GM21723 (cell line): ENCODE measurements around the gene DYRK3.
A peak's percentile ranks its signal among the peaks of the same experiment; 100 is the strongest.
"Not testable (repeated sequence)": the region's sequence is repeated elsewhere in the genome, so short reads cannot be mapped to it uniquely, and the experiment has no call there.

Experiments used
- ATAC-seq: cut with Tn5 transposase; IDR thresholded peaks from one replicate; pipeline ENCODE4 v1.9.1; 2021; ENCODE audit warnings: mild to moderate bottlenecking, moderate library complexity; ENCODE audit not compliant: unreplicated experiment

Gene DYRK3

GRCh38 chr1:206628916-206629315 is 6.4 kb upstream of the DYRK3 start:
- no peak for ATAC-seq

DNA sequence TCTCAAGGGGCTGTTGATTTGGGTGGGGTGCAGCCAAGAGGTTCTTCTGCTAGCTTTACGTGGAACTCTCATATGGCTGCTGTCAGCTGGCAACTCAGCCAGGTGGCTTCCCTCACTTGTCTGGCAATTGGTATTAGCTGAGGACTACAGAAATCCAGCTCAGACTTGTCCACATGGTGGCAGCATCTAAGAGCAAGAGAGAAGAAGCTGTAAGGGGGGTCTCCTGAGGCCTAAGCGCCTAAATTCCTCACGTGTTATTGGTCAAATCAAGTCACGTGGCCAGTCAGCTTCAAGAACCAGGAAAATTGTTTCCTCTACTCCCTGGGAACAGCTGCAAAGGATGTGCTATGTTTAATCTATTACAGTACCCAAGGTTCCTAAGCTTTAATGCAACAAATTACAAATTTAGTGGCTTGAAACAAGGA is 4.2 kb upstream of the DYRK3 start:
- ATAC-seq: no peak

GRCh38 chr1:206633708-206634121 is 1.6 kb upstream of the DYRK3 start:
- ATAC-seq: no peak

GRCh38 chr1:206634365-206635079 is 814 bp upstream of the DYRK3 start:
- ATAC-seq: peak; percentile 3

- peak; percentile 19 for ATAC-seq
Measured at GRCh38 chr1:206635978-206636345, 626 bp downstream of the DYRK3 start.

DNA sequence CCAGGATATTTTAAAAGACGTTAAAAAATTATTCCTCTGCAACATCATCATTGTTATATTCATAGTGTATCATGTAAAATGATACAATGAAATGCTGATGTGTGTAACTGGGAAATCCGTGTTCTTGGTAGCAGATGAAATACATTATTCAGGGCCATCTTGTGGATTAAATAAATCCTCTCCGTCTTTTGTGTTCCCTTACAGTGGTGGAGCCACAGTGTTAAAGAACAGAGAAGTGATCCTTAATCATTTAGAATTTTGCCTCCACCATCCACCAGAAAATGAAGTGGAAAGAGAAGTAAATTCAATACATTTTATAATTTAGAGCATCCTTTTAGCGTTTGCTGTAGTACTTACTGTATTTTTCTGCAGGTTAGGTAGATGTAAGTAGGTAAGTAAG is 1.3 kb downstream of the DYRK3 start:
- ATAC-seq: no peak

- ATAC-seq: no peak
Measured at GRCh38 chr1:206637605-206638004, 2.3 kb downstream of the DYRK3 start.

DNA sequence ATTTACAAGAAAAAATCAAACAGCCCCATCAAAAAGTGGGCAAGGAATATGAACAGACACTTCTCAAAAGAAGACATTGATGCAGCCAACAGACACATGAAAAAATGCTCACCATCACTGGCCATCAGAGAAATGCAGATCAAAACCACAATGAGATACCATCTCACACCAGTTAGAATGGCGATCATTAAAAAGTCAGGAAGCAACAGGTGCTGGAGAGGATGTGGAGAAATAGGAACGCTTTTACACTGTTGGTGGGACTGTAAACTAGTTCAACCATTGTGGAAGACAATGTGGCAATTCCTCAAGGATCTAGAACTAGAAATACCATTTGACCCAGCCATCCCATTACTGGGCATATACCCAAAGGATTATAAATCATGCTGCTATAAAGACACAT is 6.7 kb downstream of the DYRK3 start:
- not testable (repeated sequence) for ATAC-seq

GRCh38 chr1:206643118-206643698 is 7.9 kb downstream of the DYRK3 start:
- no peak for ATAC-seq

- ATAC-seq: no peak
Measured at GRCh38 chr1:206646504-206646903, 11.2 kb downstream of the DYRK3 start.

GRCh38 chr1:206647224-206647623 is 11.9 kb downstream of the DYRK3 start:
- ATAC-seq: no peak

- no peak for ATAC-seq
Measured at GRCh38 chr1:206649261-206649921, 14.1 kb downstream of the DYRK3 start.

GRCh38 chr1:206651014-206651413 is 15.7 kb downstream of the DYRK3 start:
- ATAC-seq: no peak

- ATAC-seq: no peak
Measured at GRCh38 chr1:206651958-206652890, 16.9 kb downstream of the DYRK3 start.

GRCh38 chr1:206653715-206654459 is 18.6 kb downstream of the DYRK3 start:
- ATAC-seq: no peak

GRCh38 chr1:206654828-206655227 is 19.5 kb downstream of the DYRK3 start:
- ATAC-seq: no peak

DNA sequence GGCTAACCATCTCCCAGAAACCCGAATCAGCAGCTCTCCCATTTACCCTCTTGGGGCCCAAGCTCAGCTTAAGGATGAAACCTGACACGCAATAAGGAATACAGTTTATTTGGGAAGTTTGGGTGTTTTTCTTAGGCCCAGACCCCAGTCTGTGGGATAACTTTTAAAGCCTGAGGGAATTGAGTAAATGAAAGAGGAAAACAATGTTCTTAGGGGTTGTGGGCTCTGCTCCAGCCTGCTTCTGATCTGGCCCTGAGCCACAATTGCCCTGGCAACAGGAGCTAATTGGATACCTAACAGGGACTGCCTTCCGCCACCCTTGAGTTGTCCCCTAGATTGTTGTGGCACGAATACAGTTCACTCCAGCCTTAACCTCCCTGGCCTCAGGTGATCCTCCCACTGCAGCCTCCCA is 20.1 kb downstream of the DYRK3 start:
- no peak for ATAC-seq

DNA sequence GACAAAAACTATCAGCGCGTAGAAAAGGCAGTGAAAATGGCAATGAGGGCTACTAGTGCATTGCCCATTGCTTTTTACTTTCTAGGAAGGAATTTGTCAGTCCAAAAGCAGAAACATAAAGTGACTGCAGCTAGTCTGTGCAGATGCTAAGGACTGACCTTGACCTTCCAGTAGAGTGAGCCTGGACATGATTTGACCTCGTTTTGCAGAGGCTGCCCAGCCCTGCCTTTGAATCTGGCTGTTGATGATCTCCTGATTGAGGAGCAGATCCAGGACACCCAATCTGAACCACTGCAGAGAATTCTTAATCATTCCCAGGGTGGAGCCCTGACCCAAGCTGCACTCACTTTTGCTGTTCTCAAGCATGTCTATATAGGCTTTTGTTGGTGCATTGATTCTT is 21.6 kb downstream of the DYRK3 start:
- ATAC-seq: no peak

DNA sequence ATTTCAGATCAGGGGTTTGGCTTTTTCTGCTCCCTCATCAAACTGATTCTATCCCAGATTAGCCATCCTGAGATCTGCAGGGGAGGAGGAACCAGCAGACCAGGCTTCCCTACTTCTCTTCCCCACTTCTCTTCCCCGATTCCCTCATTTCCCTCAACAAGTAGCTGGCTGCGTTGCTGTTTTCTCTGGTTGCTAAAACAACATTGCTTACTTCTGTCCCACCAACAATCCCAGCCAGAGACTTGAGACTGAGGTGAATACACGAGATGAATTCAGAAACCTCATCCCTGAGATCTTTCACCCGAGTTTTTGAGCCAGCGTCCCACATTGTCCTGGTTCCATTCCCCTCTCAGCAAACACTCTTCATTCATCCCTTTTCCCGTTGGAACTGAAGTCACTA is 22.4 kb downstream of the DYRK3 start:
- no peak for ATAC-seq

DNA sequence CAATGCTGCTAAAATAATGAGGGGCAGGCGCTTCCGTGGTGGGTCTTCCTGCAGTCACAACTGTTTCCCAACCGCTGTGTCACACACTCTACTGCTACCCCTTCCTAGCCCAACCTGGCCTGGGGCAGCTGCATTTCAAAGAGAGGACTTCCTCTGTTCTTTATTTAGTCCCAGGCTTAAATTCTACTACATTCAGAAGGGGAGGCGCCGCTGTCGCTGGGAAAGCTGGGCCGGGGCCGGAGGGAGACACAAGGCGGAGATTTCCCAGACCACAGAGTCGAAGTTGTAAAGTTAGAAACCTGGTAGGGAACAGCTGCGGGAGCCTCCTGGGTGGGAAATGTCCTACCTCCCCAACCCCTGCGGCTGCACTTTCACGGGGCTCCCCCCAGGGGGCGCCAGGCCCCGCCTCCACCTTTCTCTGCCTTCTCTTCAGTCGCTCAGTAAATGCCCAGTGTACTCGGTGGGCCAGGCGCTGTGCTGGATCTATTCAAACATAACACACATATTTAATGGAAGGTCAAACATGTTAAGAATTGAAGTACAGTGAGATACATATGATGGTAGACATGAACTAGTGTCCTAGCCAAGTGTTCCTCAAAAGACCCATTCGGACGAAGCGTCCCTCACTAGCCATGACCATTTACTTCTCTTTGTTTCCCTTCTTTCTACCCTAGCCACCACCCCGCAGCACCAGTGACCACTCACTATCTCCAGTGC is 23.1 kb downstream of the DYRK3 start:
- peak; percentile 67 for ATAC-seq
